H1 (cell line): ENCODE measurements around the gene SRM. TPM values are rescaled to one million over a fixed set of nuclear protein-coding genes. Genes with fewer than 3 reads are reported as not detected.

Experiments used
- ASH2L ChIP-seq: fragments of 200-600, 300-600 bp; sonication (generic); IDR thresholded peaks from one replicate; pipeline ENCODE4 v1.7.1; 2017; ENCODE audit warnings: low read length
- ATF3 ChIP-seq: IDR thresholded peaks from 2 replicates; pipeline ENCODE4 v1.6.1; 2011; ENCODE audit warnings: low read depth, mild to moderate bottlenecking, low read length; ENCODE audit not compliant: insufficient read depth
- CBX8 ChIP-seq: fragments of 300-800, 300-1000 bp; sonication (generic); IDR thresholded peaks from 2 replicates; pipeline ENCODE4 v1.7.1; 2016; ENCODE audit warnings: low read depth, low read length, borderline replicate concordance
- CHD7 ChIP-seq: fragments of 300-600 bp; sonication (generic); IDR thresholded peaks from 2 replicates; pipeline ENCODE4 v1.7.1; 2012; ENCODE audit warnings: low read length, moderate library complexity, mild to moderate bottlenecking, inconsistent platforms; ENCODE audit not compliant: insufficient replicate concordance
- CREB1 ChIP-seq: IDR thresholded peaks from 2 replicates; pipeline ENCODE4 v1.6.1; 2012; ENCODE audit warnings: inconsistent platforms
- E2F6 ChIP-seq: IDR thresholded peaks from 2 replicates; pipeline ENCODE4 v1.6.1; 2012; ENCODE audit warnings: inconsistent platforms
- KDM5A ChIP-seq: fragments of 200-600 bp; IDR thresholded peaks from 2 replicates; pipeline ENCODE4 v1.7.1; 2012; ENCODE audit warnings: mild to moderate bottlenecking, low read length, inconsistent platforms, mixed read lengths
- NRF1 ChIP-seq: IDR thresholded peaks from 2 replicates; pipeline ENCODE4 v1.6.1; 2011; ENCODE audit warnings: mild to moderate bottlenecking, low read depth, low read length, improper control_type of control experiment
- SAP30 ChIP-seq: fragments of 300-600 bp; sonication (generic); IDR thresholded peaks from 2 replicates; pipeline ENCODE4 v1.7.1; 2012; ENCODE audit warnings: low read length, moderate library complexity, mild to moderate bottlenecking, inconsistent platforms; ENCODE audit not compliant: insufficient read depth, insufficient replicate concordance
- SIN3A ChIP-seq, 2 experiments: IDR thresholded peaks in 1 of 2; conservative IDR thresholded peaks in 1 of 2; 2 replicates each; pipeline ENCODE4 v1.6.1; 2011 to 2012; ENCODE audit warnings: low read length in 2 of 2, improper control_type of control experiment in 1 of 2, low read depth in 1 of 2, mild to moderate bottlenecking in 1 of 2
- polyA plus RNA-seq, 7 experiments: library from polyadenylated mRNA; depleted of rRNA in 3 of 7; stranded (reverse) in 5 of 7; unstranded in 2 of 7; fragments of >200 nt in 5 of 7; fragments of 200-250 nt in 2 of 7; gene quantifications; 1 replicate in 5 of 7; 2 replicates in 1 of 7; 4 replicates in 1 of 7; pipeline versions ENCODE4 v1.2.1 to v1.2.3, GENCODE V29; 2011 to 2013; ENCODE audit warnings: missing spikeins in 2 of 7, mixed read lengths in 2 of 7
- total RNA-seq: library from RNA; stranded (reverse); fragmentation: NEBNext Ultra II Directional; extraction: Animal tissue kit (Norgen Biotek cat#: 25700); gene quantifications from 2 replicates; pipeline ENCODE4 v1.2.1, GENCODE V29; 2021

Gene SRM
- total and polyA plus RNA-seq, 2 of the 8 experiments (the other 6 are each of a cell fraction or from before 2014, with no cell fraction given), result 110 to 208 TPM

GRCh38 chr1:11078631-11079030 lies 18.8 kb upstream of the SRM start (continued):
- TF ChIP-seq CHD7, result no peak
- no peak for TF ChIP-seq CBX8
- no peak for TF ChIP-seq ASH2L
- no peak for TF ChIP-seq ATF3
- TF ChIP-seq SAP30, result no peak
- no peak for TF ChIP-seq NRF1
- no peak for TF ChIP-seq CREB1
- no peak for TF ChIP-seq E2F6
- TF ChIP-seq SIN3A (conservative IDR thresholded peaks at IDR 0.05 in 1 of 2, IDR thresholded peaks at IDR 0.05 in 1 of 2; ENCODE audit: low read depth in 1 of 2, low read length in 2 of 2), result no peak
- no peak for TF ChIP-seq KDM5A
